MM.1S (cell line): ENCODE data around the gene KCNMB2.

Experiments
- DNase-seq: peaks from one replicate; pipeline ENCODE4 v3.0.0-alpha.2; 2015
- H2AFZ ChIP-seq: fragments of 300-600 bp; sonication (generic); 2 replicates; pipeline ENCODE4 v1.6.0; 2016; ENCODE audit warnings: antibody characterized with exemption, low read length
- H3F3A ChIP-seq: fragments of 300-600 bp; sonication (generic); 2 replicates; pipeline ENCODE4 v1.6.1; 2016; ENCODE audit warnings: mild to moderate bottlenecking, antibody characterized with exemption, low read length, moderate library complexity, mixed read lengths; ENCODE audit not compliant: insufficient read depth
- H3K27ac ChIP-seq: fragments of 300-600 bp; sonication (generic); 2 replicates; pipeline ENCODE4 v1.5.1; 2016; ENCODE audit warnings: mild to moderate bottlenecking, low read length
- H3K27me3 ChIP-seq: fragments of 300-600 bp; sonication (generic); replicated peaks from 2 replicates; pipeline ENCODE4 v1.6.0; 2016; ENCODE audit warnings: low read length; ENCODE audit not compliant: insufficient read depth
- H3K36me3 ChIP-seq: fragments of 300-600 bp; sonication (generic); replicated peaks from 2 replicates; pipeline ENCODE4 v1.6.1; 2016; ENCODE audit warnings: mild to moderate bottlenecking, low read length, mixed read lengths; ENCODE audit not compliant: insufficient read depth
- H3K4me1 ChIP-seq: fragments of 300-600 bp; sonication (generic); 2 replicates; pipeline ENCODE4 v1.6.1; 2016; ENCODE audit warnings: low read length, mixed read lengths
- H3K4me2 ChIP-seq: fragments of 300-600 bp; sonication (generic); 2 replicates; pipeline ENCODE4 v1.6.0; 2016; ENCODE audit warnings: low read depth, low read length
- H3K4me3 ChIP-seq: fragments of 300-600 bp; sonication (generic); 2 replicates; pipeline ENCODE4 v1.5.1; 2016; ENCODE audit warnings: low read length, mixed read lengths
- H3K79me2 ChIP-seq: fragments of 300-600 bp; sonication (generic); 2 replicates; pipeline ENCODE4 v1.6.1; 2016; ENCODE audit warnings: mixed run types, low read length, mixed read lengths
- H3K9ac ChIP-seq: fragments of 300-600 bp; sonication (generic); 2 replicates; pipeline ENCODE4 v1.6.1; 2016; ENCODE audit warnings: low read length, mixed read lengths
- H3K9me2 ChIP-seq: fragments of 300-600 bp; sonication (generic); replicated peaks from 2 replicates; pipeline ENCODE4 v1.6.1; 2016; ENCODE audit warnings: mild to moderate bottlenecking, low read length, mixed read lengths; ENCODE audit not compliant: insufficient read depth
- H3K9me3 ChIP-seq: fragments of 300-600 bp; sonication (generic); replicated peaks from 2 replicates; pipeline ENCODE4 v1.6.1; 2016; ENCODE audit warnings: mild to moderate bottlenecking, low read length, mixed read lengths; ENCODE audit not compliant: insufficient read depth
- H4K20me1 ChIP-seq: fragments of 300-600 bp; sonication (generic); 2 replicates; pipeline ENCODE4 v1.6.1; 2016; ENCODE audit warnings: mild to moderate bottlenecking, low read length, moderate library complexity, mixed read lengths; ENCODE audit not compliant: insufficient read depth
- CTCF ChIP-seq: fragments of 300-600 bp; sonication (generic); IDR thresholded peaks from 2 replicates; pipeline ENCODE4 v1.5.1; 2016; ENCODE audit warnings: antibody characterized with exemption, low read length, mixed read lengths
- EZH2 ChIP-seq: fragments of 300-600 bp; sonication (generic); optimal IDR thresholded peaks from 2 replicates; pipeline ENCODE3; 2017; ENCODE audit warnings: low read depth, mild to moderate bottlenecking, antibody characterized with exemption, low read length, mixed read lengths
- EZH2phosphoT487 ChIP-seq: fragments of 300-600 bp; sonication (generic); IDR thresholded peaks from 2 replicates; pipeline ENCODE4 v1.6.1; 2018; ENCODE audit warnings: antibody characterized with exemption, low read length

KCNMB2 gene

GRCh38 chr3:178761461-178761860 lies 225.2 kb downstream of the KCNMB2 start:
- Histone ChIP-seq H3K4me2 (no peak overlapping the region), H3K27me3 (no peaks in the 10 kb centered on the region), H3K79me2 (no peaks in the 10 kb centered on the region), H3K27ac (no peak overlapping the region), H3K36me3 (no peaks in the 10 kb centered on the region), H4K20me1 (no peaks in the 10 kb centered on the region), H3K9ac (no peak overlapping the region), H3F3A (no peaks in the 10 kb centered on the region), H3K9me2 (no peaks in the 10 kb centered on the region), H3K9me3 (no peaks in the 10 kb centered on the region), H3K4me1 (no peaks in the 10 kb centered on the region), H3K4me3 (no peak overlapping the region), H2AFZ (no peak overlapping the region)
- DNase-seq: no peak
- no peak for TF ChIP-seq CTCF
- no peak for TF ChIP-seq EZH2
- no peak for TF ChIP-seq EZH2phosphoT487

- no peak overlapping the region for H3K9ac ChIP-seq
- no peak for TF ChIP-seq EZH2
- no peak for TF ChIP-seq EZH2phosphoT487
- no peak for TF ChIP-seq CTCF
- no peaks in the 10 kb centered on the region for H3K9me3 ChIP-seq
- no peaks in the 10 kb centered on the region for H3K36me3 ChIP-seq
- H3K9me2 ChIP-seq: no peaks in the 10 kb centered on the region
- no peaks in the 10 kb centered on the region for H3K4me1 ChIP-seq
- no peak for DNase-seq
- H4K20me1 ChIP-seq: no peaks in the 10 kb centered on the region
- H3F3A ChIP-seq: no peaks in the 10 kb centered on the region
- H3K27me3 ChIP-seq: no peaks in the 10 kb centered on the region
- no peak overlapping the region for H3K4me3 ChIP-seq
- H3K4me2 ChIP-seq: no peak overlapping the region
- no peak overlapping the region for H2AFZ ChIP-seq
- no peaks in the 10 kb centered on the region for H3K79me2 ChIP-seq
- H3K27ac ChIP-seq: no peak overlapping the region
Measured at GRCh38 chr3:178762385-178762784, 226.1 kb downstream of the KCNMB2 start.

- no peaks in the 10 kb centered on the region for H3K36me3 ChIP-seq
- no peak overlapping the region for H3K4me3 ChIP-seq
- H3K27ac ChIP-seq: no peak overlapping the region
- H3F3A ChIP-seq: no peaks in the 10 kb centered on the region
- no peak overlapping the region for H3K9ac ChIP-seq
- no peaks in the 10 kb centered on the region for H3K9me3 ChIP-seq
- no peak for DNase-seq
- peaks cover 11% of the 10 kb centered on the region; the same call in 1 of the 2 replicates for H3K4me1 ChIP-seq
- no peaks in the 10 kb centered on the region for H4K20me1 ChIP-seq
- H3K79me2 ChIP-seq: no peaks in the 10 kb centered on the region
- no peak overlapping the region for H2AFZ ChIP-seq
- no peaks in the 10 kb centered on the region for H3K9me2 ChIP-seq
- H3K4me2 ChIP-seq: no peak overlapping the region
- H3K27me3 ChIP-seq: no peaks in the 10 kb centered on the region
- TF ChIP-seq CTCF (no peak), EZH2 (no peak), EZH2phosphoT487 (no peak)
Measured at GRCh38 chr3:178765472-178765871, 229.2 kb downstream of the KCNMB2 start.
